AG09309 (cell line): ENCODE results near the gene FGFR2.
"Not testable (repeated sequence)": the region's sequence is repeated elsewhere in the genome, so short reads cannot be mapped to it uniquely, and the experiment has no call there.

Experiments used
- DNase-seq: peaks from one replicate; pipeline ENCODE4 v3.0.0-alpha.2; 2010; ENCODE audit warnings: low read depth
- H3K4me3 ChIP-seq: 2 replicates; pipeline ENCODE4 v1.5.1; 2011; ENCODE audit warnings: mild to moderate bottlenecking, low read depth, low read length, moderate library complexity; ENCODE audit not compliant: control insufficient read depth
- CTCF ChIP-seq: IDR thresholded peaks from 2 replicates; pipeline ENCODE4 v1.5.1; 2011; ENCODE audit warnings: mild to moderate bottlenecking, low read depth, low read length, inconsistent platforms; ENCODE audit not compliant: insufficient read depth, control insufficient read depth; ENCODE audit errors: missing control alignments

The FGFR2 gene

GRCh38 chr10:121559326-121560026 lies 38.8 kb downstream of the FGFR2 start:
- TF ChIP-seq CTCF = no peak
- DNase-seq = no peak
- no peak overlapping the region for H3K4me3 ChIP-seq

GRCh38 chr10:121558238-121558637 lies 40.0 kb downstream of the FGFR2 start:
- no peak overlapping the region for H3K4me3 ChIP-seq
- no peak for TF ChIP-seq CTCF
- no peak for DNase-seq

DNA sequence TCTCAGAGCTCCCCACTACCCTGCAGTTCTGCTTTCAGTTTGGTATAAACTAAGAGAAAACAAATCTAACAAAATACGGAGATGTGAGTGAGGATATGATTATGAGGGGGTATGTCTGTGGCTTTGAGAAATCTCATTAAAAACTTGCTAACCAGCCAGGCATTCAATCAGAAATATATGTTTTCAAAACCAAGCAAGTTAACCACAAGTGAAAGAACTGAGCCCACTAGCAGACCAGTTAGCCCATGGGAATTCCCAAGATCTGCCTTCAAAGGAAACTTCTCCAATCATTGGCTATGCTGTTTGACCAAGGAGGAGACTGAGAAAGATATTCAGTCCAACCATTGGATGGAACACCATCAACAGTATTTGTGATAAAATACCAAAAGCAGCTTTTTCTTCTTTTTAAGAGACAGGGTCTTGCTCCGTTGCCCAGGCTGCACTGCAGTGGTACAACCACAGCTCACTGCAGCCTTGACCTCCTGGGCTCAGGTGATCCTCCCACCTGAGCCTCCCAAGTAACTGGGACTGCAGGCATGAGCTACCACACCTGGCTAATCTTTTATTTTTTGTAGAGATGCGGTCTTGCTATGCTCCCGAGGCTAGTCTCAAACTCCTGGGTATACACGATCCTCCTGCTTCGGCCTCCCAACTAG lies 41.2 kb downstream of the FGFR2 start:
- TF ChIP-seq CTCF = no peak
- H3K4me3 ChIP-seq = no peak overlapping the region
- no peak for DNase-seq

DNA sequence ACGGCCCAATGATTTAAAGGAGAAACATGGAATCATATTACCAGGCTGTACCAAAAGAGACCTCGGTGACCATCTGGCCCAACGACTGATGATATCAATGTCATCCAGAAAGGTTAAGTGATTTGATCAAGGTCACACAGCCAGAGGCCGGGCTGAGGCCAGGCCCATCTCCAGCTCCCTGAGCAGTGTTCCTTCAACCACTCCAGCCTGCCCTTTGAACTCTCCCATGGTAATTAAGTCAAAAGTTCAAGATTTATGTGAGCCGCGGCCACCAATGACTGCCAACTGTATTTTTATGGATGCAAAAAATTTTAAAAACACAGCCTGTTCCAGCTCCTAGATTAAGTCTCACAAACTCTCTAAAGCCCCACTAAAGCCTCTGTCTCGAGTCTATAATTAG lies 41.8 kb downstream of the FGFR2 start:
- TF ChIP-seq CTCF = no peak
- no peak for DNase-seq

GRCh38 chr10:121554916-121555315 lies 43.3 kb downstream of the FGFR2 start:
- DNase-seq, H3K4me3 ChIP-seq: not testable (repeated sequence)

More for the DNA sequence above, 41.8 kb downstream of the FGFR2 start:
- H3K4me3 ChIP-seq = no peak overlapping the region

DNA sequence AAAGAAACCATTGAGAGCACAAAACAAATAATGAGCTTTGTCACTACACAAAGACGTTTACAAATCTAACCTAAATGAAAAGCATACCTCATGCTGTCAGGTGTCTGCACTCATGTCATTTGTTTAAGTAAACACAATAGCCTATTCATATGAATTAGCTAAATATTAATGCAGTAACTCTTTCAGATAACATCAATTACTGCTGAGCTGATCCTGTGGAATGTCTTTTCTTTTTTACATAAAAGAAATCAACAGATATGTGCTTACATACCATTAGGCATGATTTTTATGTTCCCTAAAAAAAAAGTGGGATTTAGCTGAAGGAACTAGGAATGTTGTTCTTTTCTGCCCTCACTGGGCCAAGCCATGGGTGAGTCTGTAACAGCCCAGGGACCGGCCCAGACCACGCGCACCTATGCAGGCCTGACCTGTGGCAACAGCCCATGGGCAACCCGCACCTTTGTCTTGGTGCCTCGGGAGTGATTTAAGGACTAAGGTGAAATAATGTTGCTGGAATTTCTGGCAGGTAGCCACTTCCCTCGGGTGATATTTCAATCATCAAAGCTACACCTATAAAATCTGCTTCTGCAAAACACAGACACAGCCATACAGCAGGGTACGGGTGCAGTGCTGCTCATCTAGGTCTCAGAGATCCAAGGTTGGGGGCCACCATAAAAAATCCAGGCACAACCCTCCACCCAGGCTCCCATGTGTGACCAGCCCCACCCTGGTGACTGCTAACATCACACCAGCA lies 44.6 kb downstream of the FGFR2 start:
- DNase-seq = no peak
- TF ChIP-seq CTCF = no peak

GRCh38 chr10:121552746-121553145 lies 45.5 kb downstream of the FGFR2 start:
- no peak for DNase-seq
- no peak overlapping the region for H3K4me3 ChIP-seq
- no peak for TF ChIP-seq CTCF

More for the DNA sequence above, 44.6 kb downstream of the FGFR2 start:
- no peak overlapping the region for H3K4me3 ChIP-seq
